K562 (cell line): Measurements from ENCODE around the gene AKNAD1.

Source experiments
- FOXM1 ChIP-seq, 2 experiments: fragments of 450-650 bp in 1 of 2; sonication (generic) in 1 of 2; formaldehyde crosslinking in 1 of 2; IDR thresholded peaks; 2 replicates each; pipeline versions ENCODE4 v1.6.1 to v1.9.0; 2017 to 2022; ENCODE audit warnings: low read depth in 2 of 2, mild to moderate bottlenecking in 2 of 2, missing genetic modification reagents in 1 of 2, moderate library complexity in 1 of 2
- HDAC8 ChIP-seq: fragments of 450-650 bp; IDR thresholded peaks from 2 replicates; pipeline ENCODE4 v1.6.1; 2016; ENCODE audit warnings: mild to moderate bottlenecking, missing genetic modification characterization, moderate library complexity, missing compliant biosample characterization
- JUN ChIP-seq, 2 experiments: sonication (generic) in 1 of 2; formaldehyde crosslinking in 1 of 2; IDR thresholded peaks; 2 replicates each; pipeline versions ENCODE4 v1.6.1 to v1.8.0; 2012 to 2022; ENCODE audit warnings: borderline replicate concordance in 2 of 2, mild to moderate bottlenecking in 2 of 2, improper control_type of control experiment in 1 of 2, low read depth in 1 of 2, low read length in 1 of 2, missing genetic modification reagents in 1 of 2
- KDM1A ChIP-seq, 2 experiments: fragments of 450-650 bp; IDR thresholded peaks; 2 replicates each; pipeline ENCODE4 v1.6.1; 2016; ENCODE audit warnings: mild to moderate bottlenecking in 2 of 2
- ZNF232 ChIP-seq: sonication (generic); formaldehyde crosslinking; IDR thresholded peaks from 2 replicates; pipeline ENCODE4 v1.8.0; 2022; ENCODE audit warnings: mild to moderate bottlenecking, missing genetic modification reagents
- ZNF347 ChIP-seq: fragments of 450-650 bp; formaldehyde crosslinking; IDR thresholded peaks from 2 replicates; pipeline ENCODE4 v1.4.0; 2020; ENCODE audit warnings: low read depth, mild to moderate bottlenecking, moderate library complexity
- TF ChIP-seq, protein P1 (sequence below): sonication (generic); formaldehyde crosslinking; IDR thresholded peaks from 2 replicates; pipeline ENCODE4 v1.8.0; 2023; ENCODE audit warnings: mild to moderate bottlenecking, missing genetic modification reagents

DNA sequence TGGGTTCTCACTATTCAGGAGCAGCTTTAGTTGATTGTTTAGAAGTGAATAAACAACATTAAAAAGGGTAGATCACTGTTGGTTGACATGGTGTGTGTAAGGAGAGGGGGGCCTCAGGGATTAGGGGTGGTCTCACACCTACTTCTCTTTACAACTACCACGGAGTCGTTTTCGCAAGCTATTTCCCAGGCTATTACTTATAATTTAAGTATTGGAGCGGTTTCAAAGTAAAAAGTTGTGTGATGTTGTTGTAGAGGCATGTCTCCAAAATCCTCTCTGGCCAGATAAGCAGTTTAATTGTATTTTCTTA, 21.2 kb upstream of the AKNAD1 start:
- no peak for TF ChIP-seq KDM1A (IDR thresholded peaks at IDR 0.05)
- TF ChIP-seq HDAC8 (tag) = no peak
- no peak for TF ChIP-seq FOXM1 (IDR thresholded peaks at IDR 0.05; ENCODE audit: low read depth)
- no peak for TF ChIP-seq FOXM1 (CRISPR knock-in tag; IDR thresholded peaks at IDR 0.05; ENCODE audit: low read depth)
- no peak for TF ChIP-seq JUN (IDR thresholded peaks at IDR 0.05; ENCODE audit: borderline replicate concordance, low read depth, low read length)
- TF ChIP-seq JUN (CRISPR knock-in tag; IDR thresholded peaks at IDR 0.05; ENCODE audit: borderline replicate concordance) = no peak
- no peak for TF ChIP-seq ZNF347 (CRISPR knock-in tag)
- TF ChIP-seq, protein P1, sequence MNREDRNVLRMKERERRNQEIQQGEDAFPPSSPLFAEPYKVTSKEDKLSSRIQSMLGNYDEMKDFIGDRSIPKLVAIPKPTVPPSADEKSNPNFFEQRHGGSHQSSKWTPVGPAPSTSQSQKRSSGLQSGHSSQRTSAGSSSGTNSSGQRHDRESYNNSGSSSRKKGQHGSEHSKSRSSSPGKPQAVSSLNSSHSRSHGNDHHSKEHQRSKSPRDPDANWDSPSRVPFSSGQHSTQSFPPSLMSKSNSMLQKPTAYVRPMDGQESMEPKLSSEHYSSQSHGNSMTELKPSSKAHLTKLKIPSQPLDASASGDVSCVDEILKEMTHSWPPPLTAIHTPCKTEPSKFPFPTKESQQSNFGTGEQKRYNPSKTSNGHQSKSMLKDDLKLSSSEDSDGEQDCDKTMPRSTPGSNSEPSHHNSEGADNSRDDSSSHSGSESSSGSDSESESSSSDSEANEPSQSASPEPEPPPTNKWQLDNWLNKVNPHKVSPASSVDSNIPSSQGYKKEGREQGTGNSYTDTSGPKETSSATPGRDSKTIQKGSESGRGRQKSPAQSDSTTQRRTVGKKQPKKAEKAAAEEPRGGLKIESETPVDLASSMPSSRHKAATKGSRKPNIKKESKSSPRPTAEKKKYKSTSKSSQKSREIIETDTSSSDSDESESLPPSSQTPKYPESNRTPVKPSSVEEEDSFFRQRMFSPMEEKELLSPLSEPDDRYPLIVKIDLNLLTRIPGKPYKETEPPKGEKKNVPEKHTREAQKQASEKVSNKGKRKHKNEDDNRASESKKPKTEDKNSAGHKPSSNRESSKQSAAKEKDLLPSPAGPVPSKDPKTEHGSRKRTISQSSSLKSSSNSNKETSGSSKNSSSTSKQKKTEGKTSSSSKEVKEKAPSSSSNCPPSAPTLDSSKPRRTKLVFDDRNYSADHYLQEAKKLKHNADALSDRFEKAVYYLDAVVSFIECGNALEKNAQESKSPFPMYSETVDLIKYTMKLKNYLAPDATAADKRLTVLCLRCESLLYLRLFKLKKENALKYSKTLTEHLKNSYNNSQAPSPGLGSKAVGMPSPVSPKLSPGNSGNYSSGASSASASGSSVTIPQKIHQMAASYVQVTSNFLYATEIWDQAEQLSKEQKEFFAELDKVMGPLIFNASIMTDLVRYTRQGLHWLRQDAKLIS (CRISPR knock-in tag) = no peak
- no peak for TF ChIP-seq ZNF232
